22Rv1 (cell line): ENCODE measurements around the gene GNB1.

ENCODE experiments used
- ZFX ChIP-seq: fragments of 450-650 bp; IDR thresholded peaks from 2 replicates; pipeline ENCODE4 v1.6.1; 2017; ENCODE audit warnings: antibody characterized with exemption, borderline replicate concordance
- TF ChIP-seq, protein P1 (sequence below): fragments of 450-650 bp; IDR thresholded peaks from 2 replicates; pipeline ENCODE4 v1.5.1; 2017; ENCODE audit warnings: mild to moderate bottlenecking

DNA sequence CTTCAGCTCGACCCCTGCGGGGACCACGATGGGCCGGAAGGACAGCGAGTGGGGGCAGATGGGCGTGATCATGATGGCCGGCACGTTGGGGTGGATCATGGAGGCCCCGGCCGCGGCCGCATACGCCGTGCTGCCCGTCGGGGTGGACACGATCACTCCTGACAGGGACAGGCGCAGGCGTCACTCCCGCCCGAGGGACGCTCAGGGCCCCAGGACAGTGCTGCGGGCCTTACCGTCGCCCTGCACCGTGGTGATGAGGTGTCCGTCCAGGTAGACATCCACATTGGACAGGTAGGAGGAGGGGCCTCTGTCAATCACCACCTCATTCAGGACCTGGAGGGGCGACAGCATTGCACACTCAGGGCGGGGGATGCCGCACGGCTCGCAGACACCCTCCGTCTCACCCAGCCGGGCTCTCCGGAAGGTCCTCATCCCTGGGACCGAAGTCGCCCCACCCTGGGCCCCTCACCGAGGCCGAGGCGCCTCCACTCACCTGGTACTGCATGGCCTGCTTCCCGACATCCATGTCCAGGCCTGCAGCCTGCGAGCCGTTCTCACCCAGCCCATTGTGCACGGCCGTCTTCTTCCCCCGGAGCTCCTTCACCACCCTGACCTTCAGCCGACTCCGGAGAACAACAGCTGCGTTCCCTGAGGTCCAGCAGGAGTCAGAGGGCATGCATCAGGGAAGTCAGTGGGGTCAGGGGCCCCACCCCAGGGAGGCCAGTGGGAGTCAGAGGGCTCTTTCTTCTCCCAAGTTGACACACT, 136.7 kb downstream of the GNB1 start:
- TF ChIP-seq, protein P1, sequence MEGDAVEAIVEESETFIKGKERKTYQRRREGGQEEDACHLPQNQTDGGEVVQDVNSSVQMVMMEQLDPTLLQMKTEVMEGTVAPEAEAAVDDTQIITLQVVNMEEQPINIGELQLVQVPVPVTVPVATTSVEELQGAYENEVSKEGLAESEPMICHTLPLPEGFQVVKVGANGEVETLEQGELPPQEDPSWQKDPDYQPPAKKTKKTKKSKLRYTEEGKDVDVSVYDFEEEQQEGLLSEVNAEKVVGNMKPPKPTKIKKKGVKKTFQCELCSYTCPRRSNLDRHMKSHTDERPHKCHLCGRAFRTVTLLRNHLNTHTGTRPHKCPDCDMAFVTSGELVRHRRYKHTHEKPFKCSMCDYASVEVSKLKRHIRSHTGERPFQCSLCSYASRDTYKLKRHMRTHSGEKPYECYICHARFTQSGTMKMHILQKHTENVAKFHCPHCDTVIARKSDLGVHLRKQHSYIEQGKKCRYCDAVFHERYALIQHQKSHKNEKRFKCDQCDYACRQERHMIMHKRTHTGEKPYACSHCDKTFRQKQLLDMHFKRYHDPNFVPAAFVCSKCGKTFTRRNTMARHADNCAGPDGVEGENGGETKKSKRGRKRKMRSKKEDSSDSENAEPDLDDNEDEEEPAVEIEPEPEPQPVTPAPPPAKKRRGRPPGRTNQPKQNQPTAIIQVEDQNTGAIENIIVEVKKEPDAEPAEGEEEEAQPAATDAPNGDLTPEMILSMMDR, result no peak
- TF ChIP-seq ZFX, result no peak
